ENCODE data around the gene HAO1. TPM values are rescaled to one million over a fixed set of nuclear protein-coding genes. Genes with fewer than 3 reads are reported as not detected.

HAO1 gene
- not detected in 5 replicates for total RNA-seq (2022; extraction: Qiagen RNA extraction; ENCODE audit: low read depth)

GRCh38 chr20:7940341-7940740 is at the start of gene HAO1:
TSS of gene HAO1 (minus strand) at chr20:7940458. CDS start at chr20:7940422, 36 bp downstream.

Other genes starting within 250 kb of the HAO1 start
- 13.4 to 15.2 TPM (median 13.8 TPM) in 5 replicates for gene TMX4, start 79.3 kb upstream of the HAO1 start, total RNA-seq (2022; extraction: Qiagen RNA extraction; ENCODE audit: low read depth)
- gene PLCB1, start 191.8 kb upstream of the HAO1 start, total RNA-seq (2022; extraction: Qiagen RNA extraction; ENCODE audit: low read depth): 0.34 to 1.0 TPM (median 0.61 TPM) in 5 replicates